Smooth muscle cell (in vitro differentiated cells): ENCODE measurements around the gene MYL6B. TPM values are rescaled to one million over a fixed set of nuclear protein-coding genes. Genes with fewer than 3 reads are reported as not detected.

Experiments used
- DNase-seq: peaks from one replicate; lab custom pipeline; 2025; ENCODE audit not compliant: unreplicated experiment; lab: John Stamatoyannopoulos, UW
- H2AFZ ChIP-seq: fragments of 200-600 bp; sonication (generic); 2 replicates; pipeline ENCODE4 v1.6.0; 2016; ENCODE audit warnings: antibody characterized with exemption, low read depth, mild to moderate bottlenecking
- H3F3A ChIP-seq: fragments of 200-600 bp; sonication (generic); 2 replicates; pipeline ENCODE4 v1.6.0; 2017; ENCODE audit warnings: antibody characterized with exemption, low read depth
- H3K27ac ChIP-seq: fragments of 200-600 bp; sonication (generic); 2 replicates; pipeline ENCODE4 v1.5.1; 2016; ENCODE audit warnings: low read depth, mild to moderate bottlenecking
- H3K27me3 ChIP-seq: fragments of 200-600 bp; sonication (generic); 2 replicates; pipeline ENCODE4 v1.6.1; 2016; ENCODE audit warnings: low read depth, mild to moderate bottlenecking
- H3K36me3 ChIP-seq: fragments of 200-600 bp; sonication (generic); 2 replicates; pipeline ENCODE4 v1.5.1; 2016; ENCODE audit warnings: low read depth
- H3K4me1 ChIP-seq: fragments of 200-600 bp; sonication (generic); 2 replicates; pipeline ENCODE4 v1.5.1; 2016; ENCODE audit warnings: low read depth
- H3K4me2 ChIP-seq: fragments of 200-600 bp; sonication (generic); 2 replicates; pipeline ENCODE4 v1.6.0; 2016; ENCODE audit warnings: mild to moderate bottlenecking
- H3K4me3 ChIP-seq: fragments of 200-600 bp; sonication (generic); 2 replicates; pipeline ENCODE4 v1.5.1; 2016; ENCODE audit warnings: mild to moderate bottlenecking
- H3K79me2 ChIP-seq: fragments of 200-600 bp; sonication (generic); 2 replicates; pipeline ENCODE4 v1.6.0; 2016; ENCODE audit warnings: low read depth, mild to moderate bottlenecking
- H3K9ac ChIP-seq: fragments of 200-600 bp; sonication (generic); 2 replicates; pipeline ENCODE4 v1.6.0; 2016; ENCODE audit warnings: low read depth
- H3K9me3 ChIP-seq: fragments of 200-600 bp; sonication (generic); replicated peaks from 2 replicates; pipeline ENCODE4 v1.5.1; 2016; ENCODE audit warnings: low read depth
- H4K20me1 ChIP-seq: fragments of 200-600 bp; sonication (generic); 2 replicates; pipeline ENCODE4 v1.6.0; 2016; ENCODE audit warnings: low read depth
- WGBS: methylation state at CpG from one replicate; pipeline ENCODE4 v1.1.7; 2016; ENCODE audit warnings: low lambda C conversion rate; 5-methylcytosine and 5-hydroxymethylcytosine counted together
- polyA plus RNA-seq: library from polyadenylated mRNA; unstranded; fragments of >200 nt; fragmentation: Nextera tagmentation; extraction: Ambion mirVana; gene quantifications from 2 replicates; pipeline ENCODE4 v1.2.1, GENCODE V29; 2016
- total RNA-seq: library from RNA; depleted of rRNA; stranded (reverse); fragments of >200 nt; gene quantifications from 2 replicates; pipeline ENCODE4 v1.2.3, GENCODE V29; 2014
- TF ChIP-seq, protein P1 (sequence below): fragments of 200-600 bp; sonication (generic); IDR thresholded peaks from 2 replicates; pipeline ENCODE4 v1.5.1; 2017; ENCODE audit warnings: borderline replicate concordance, mild to moderate bottlenecking, antibody characterized with exemption; ENCODE audit not compliant: insufficient read depth, poor library complexity, severe bottlenecking

Gene MYL6B
- total and polyA plus RNA-seq, 2 experiments from 2014 or later, result 44.5 to 121 TPM

DNA sequence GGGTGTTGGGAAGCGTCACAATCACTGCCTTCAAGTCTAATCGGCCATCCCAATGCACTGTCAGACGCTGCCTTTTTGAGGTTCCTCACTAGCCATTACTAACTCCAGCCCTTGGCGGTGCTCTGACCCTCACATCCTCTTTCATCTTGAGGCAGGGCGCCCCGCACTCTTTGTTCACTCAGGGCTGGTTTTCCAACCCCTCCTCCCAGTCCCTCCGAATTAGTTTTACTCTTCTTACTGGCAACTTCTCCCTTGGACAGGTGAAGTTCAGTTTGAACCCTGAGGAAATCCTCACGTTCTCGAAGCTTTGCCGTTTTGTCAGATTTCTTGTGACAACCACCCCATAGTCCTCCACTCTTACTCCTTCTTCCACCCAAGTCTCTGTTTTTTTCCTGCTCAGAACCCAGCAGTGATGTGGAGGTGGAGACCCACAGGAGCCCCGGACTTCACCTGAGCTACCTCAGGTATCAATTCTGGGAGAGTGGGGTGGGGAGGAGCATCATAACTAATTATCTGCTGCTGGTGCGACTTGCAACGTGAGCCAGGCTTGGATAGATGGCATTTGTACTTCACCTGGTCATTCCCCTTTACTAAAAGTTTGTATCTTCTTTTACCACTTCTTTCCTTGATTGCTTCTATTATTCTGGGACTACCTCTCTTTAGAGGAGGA lies 33.6 kb upstream of the MYL6B start:
- WGBS, result 19% methylated on average over 13 of the region's 13 CpGs
- TF ChIP-seq, protein P1, sequence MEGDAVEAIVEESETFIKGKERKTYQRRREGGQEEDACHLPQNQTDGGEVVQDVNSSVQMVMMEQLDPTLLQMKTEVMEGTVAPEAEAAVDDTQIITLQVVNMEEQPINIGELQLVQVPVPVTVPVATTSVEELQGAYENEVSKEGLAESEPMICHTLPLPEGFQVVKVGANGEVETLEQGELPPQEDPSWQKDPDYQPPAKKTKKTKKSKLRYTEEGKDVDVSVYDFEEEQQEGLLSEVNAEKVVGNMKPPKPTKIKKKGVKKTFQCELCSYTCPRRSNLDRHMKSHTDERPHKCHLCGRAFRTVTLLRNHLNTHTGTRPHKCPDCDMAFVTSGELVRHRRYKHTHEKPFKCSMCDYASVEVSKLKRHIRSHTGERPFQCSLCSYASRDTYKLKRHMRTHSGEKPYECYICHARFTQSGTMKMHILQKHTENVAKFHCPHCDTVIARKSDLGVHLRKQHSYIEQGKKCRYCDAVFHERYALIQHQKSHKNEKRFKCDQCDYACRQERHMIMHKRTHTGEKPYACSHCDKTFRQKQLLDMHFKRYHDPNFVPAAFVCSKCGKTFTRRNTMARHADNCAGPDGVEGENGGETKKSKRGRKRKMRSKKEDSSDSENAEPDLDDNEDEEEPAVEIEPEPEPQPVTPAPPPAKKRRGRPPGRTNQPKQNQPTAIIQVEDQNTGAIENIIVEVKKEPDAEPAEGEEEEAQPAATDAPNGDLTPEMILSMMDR, result no peak

DNA sequence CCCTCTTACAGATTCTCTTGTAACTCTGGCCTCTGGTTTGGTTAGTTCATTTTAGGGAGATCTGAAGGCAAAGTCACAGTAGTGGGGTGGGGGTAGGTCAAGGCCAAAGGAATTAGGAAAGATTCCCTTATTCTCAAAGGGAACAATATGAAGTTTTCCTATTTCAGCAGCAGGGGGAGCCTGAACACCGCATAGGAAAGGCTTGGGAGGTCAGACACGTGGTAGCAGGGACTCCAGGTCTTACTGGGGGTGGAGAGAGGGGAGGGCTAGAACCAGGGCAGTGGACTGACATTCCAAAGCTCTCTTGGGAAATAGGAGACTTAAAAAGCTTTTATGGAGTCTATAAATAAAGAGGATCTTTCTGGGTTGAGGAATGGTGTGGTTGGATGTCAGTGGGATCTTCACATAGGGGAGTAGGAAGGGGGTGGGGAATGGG lies 33.0 kb upstream of the MYL6B start:
- Histone ChIP-seq H3K36me3 (no peaks in the 10 kb centered on the region), H3K4me1 (peaks cover 12% of the 10 kb centered on the region), H3K4me2 (peak overlapping the region; percentile 96), H3K4me3 (peak overlapping the region; percentile 74), H3K9me3 (no peaks in the 10 kb centered on the region), H2AFZ (no peak overlapping the region), H3K79me2 (peaks cover 8% of the 10 kb centered on the region), H3F3A (peaks cover 7% of the 10 kb centered on the region), H3K27me3 (no peaks in the 10 kb centered on the region), H3K9ac (no peak overlapping the region), H3K27ac (peak overlapping the region; percentile 95), H4K20me1 (peaks cover 10% of the 10 kb centered on the region)
- 0% methylated on average over 2 of the region's 2 CpGs for WGBS
- peak; percentile 14 for DNase-seq
- TF ChIP-seq, protein P1, result peak; percentile 69

More for the DNA sequence above, 33.6 kb upstream of the MYL6B start:
- H3K27me3 ChIP-seq, result no peaks in the 10 kb centered on the region
- H2AFZ ChIP-seq, result peak overlapping the region; percentile 11
- H3K79me2 ChIP-seq, result peaks cover 8% of the 10 kb centered on the region
- no peak for DNase-seq
- peak overlapping the region; percentile 74 for H3K4me3 ChIP-seq
- no peaks in the 10 kb centered on the region for H3K36me3 ChIP-seq
- peak overlapping the region; percentile 96 for H3K4me2 ChIP-seq
- peak overlapping the region; percentile 95 for H3K27ac ChIP-seq
- H3K9ac ChIP-seq, result peak overlapping the region; percentile 79
- peaks cover 10% of the 10 kb centered on the region for H4K20me1 ChIP-seq
- no peaks in the 10 kb centered on the region for H3K9me3 ChIP-seq
- peaks cover 12% of the 10 kb centered on the region for H3F3A ChIP-seq
- peaks cover 12% of the 10 kb centered on the region for H3K4me1 ChIP-seq

DNA sequence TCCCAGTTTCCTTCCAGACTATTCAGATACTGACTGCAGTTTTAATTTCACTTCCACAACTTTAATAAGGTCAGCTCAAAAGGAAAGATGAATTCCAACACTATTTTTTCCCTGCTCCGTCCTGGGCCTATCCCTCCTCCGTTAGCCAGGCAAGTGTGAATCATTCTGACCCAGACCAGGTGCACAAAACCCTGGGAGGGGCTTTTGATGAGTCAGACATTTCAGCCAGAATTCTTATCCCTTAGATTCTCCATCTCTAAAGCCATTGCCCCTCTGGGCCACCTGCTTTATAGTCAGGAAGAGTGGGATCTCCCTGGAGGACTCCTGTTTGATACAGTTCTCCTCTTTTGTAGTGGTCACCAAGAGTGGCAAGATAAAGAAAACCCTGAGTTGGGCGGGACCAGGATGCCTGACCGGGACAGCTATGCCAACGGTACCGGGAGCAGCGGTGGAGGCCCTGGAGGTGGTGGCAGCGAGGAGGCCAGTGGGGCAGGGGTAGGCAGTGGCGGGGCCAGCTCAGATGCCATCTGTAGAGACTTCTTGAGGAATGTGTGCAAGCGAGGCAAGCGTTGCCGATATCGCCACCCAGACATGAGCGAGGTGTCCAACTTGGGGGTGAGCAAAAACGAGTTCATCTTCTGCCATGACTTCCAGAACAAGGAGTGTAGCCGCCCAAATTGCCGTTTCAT lies 32.1 kb upstream of the MYL6B start:
- Histone ChIP-seq H3K9ac (no peak overlapping the region), H4K20me1 (peaks cover 10% of the 10 kb centered on the region), H2AFZ (no peak overlapping the region), H3K36me3 (no peaks in the 10 kb centered on the region), H3K9me3 (no peaks in the 10 kb centered on the region), H3K27ac (peak overlapping the region; percentile 95), H3K4me1 (peaks cover 12% of the 10 kb centered on the region), H3K79me2 (peaks cover 8% of the 10 kb centered on the region), H3K4me2 (peak overlapping the region; percentile 16), H3K4me3 (no peak overlapping the region), H3K27me3 (no peaks in the 10 kb centered on the region), H3F3A (peaks cover 5% of the 10 kb centered on the region)
- TF ChIP-seq, protein P1, result no peak
- WGBS, result 92% methylated on average over 17 of the region's 17 CpGs
- DNase-seq, result no peak
